ENCODE results near the gene CGB7. TPM values are rescaled to one million over a fixed set of nuclear protein-coding genes. Genes with fewer than 3 reads are reported as not detected.

The CGB7 gene
- not detected in 2 replicates for total RNA-seq (2014; rRNA removed; shearing (Covaris generic))

GRCh38 chr19:49057636-49058234 is at the start of gene CGB7:
TSS of gene CGB7 (minus strand) at chr19:49057749. CDS start at chr19:49055375, 2,374 bp downstream.

GRCh38 chr19:49085020-49085867 is 27.7 kb upstream of the CGB7 start, which contains the start of gene SNRNP70:
TSS of gene SNRNP70 (plus strand) at chr19:49085451. CDS start at chr19:49086415, 964 bp downstream.

GRCh38 chr19:49064768-49065611 is 7.4 kb upstream of the CGB7 start, which contains the start of gene NTF4:
TSS of gene NTF4 (minus strand) at chr19:49064818. CDS start at chr19:49061997, 2,821 bp downstream.

GRCh38 chr19:49049011-49049410 is 8.5 kb downstream of the CGB7 start, which contains the start of gene CGB8:
TSS of gene CGB8 (minus strand) at chr19:49049111. CDS start at chr19:49048739, 372 bp downstream.

GRCh38 chr19:49043548-49043947 is 14.0 kb downstream of the CGB7 start, which contains the start of gene CGB5:
TSS of gene CGB5 (plus strand) at chr19:49043848. CDS start at chr19:49044210, 362 bp downstream.

GRCh38 chr19:49036815-49037214 is 20.7 kb downstream of the CGB7 start, which contains the start of gene CGB1:
TSS of gene CGB1 (minus strand) at chr19:49036895. CDS start at chr19:49036711, 184 bp downstream.

GRCh38 chr19:49031642-49032301 is 25.8 kb downstream of the CGB7 start, which contains the start of gene CGB2:
TSS of gene CGB2 (plus strand) at chr19:49031890. CDS start at chr19:49032096, 206 bp downstream.

GRCh38 chr19:49024233-49024632 is 33.3 kb downstream of the CGB7 start, which contains the start of gene CGB3:
TSS of gene CGB3 (minus strand) at chr19:49024333. CDS start at chr19:49023971, 362 bp downstream.

GRCh38 chr19:49017041-49017665 is 40.4 kb downstream of the CGB7 start, which contains the start of gene LHB:
TSS of gene LHB (minus strand) at chr19:49017091. CDS start at chr19:49017081, 10 bp downstream.

Small RNAs within 50 kb of the gene (small RNA-seq; reads per million reads assigned to genes)
- gene MIR6798 (not detected), gene RN7SL708P (not detected)

Other genes with a start within 250 kb of the CGB7 start
- gene BCAT2, start 246.7 kb downstream of the CGB7 start, total RNA-seq (2014; rRNA removed; shearing (Covaris generic)) = 58.9 and 62.1 TPM in 2 replicates
- 0.45 TPM in 1 of 2 replicates, not detected in the other for gene HSD17B14, start 221.3 kb downstream of the CGB7 start, total RNA-seq (2014; rRNA removed; shearing (Covaris generic))
- 12.7 and 24.4 TPM in 2 replicates for gene PLEKHA4, start 189.1 kb downstream of the CGB7 start, total RNA-seq (2014; rRNA removed; shearing (Covaris generic))
- gene PPP1R15A, start 185.3 kb downstream of the CGB7 start, total RNA-seq (2014; rRNA removed; shearing (Covaris generic)) = 186 and 188 TPM in 2 replicates
- not detected in 2 replicates for gene TULP2, start 159.0 kb downstream of the CGB7 start, total RNA-seq (2014; rRNA removed; shearing (Covaris generic))
- gene NUCB1, start 157.4 kb downstream of the CGB7 start, total RNA-seq (2014; rRNA removed; shearing (Covaris generic)) = 193 and 199 TPM in 2 replicates
- not detected in 2 replicates for gene DHDH, start 124.0 kb downstream of the CGB7 start, total RNA-seq (2014; rRNA removed; shearing (Covaris generic))
- 72.4 and 87.3 TPM in 2 replicates for gene BAX, start 102.9 kb downstream of the CGB7 start, total RNA-seq (2014; rRNA removed; shearing (Covaris generic))
- 1,177 and 1,345 TPM in 2 replicates for gene FTL, start 92.4 kb downstream of the CGB7 start, total RNA-seq (2014; rRNA removed; shearing (Covaris generic))
- gene GYS1, start 64.4 kb downstream of the CGB7 start, total RNA-seq (2014; rRNA removed; shearing (Covaris generic)) = 34.0 and 35.2 TPM in 2 replicates
- 568 and 573 TPM in 2 replicates for gene RUVBL2, start 63.9 kb downstream of the CGB7 start, total RNA-seq (2014; rRNA removed; shearing (Covaris generic))
- gene LHB, start 40.7 kb downstream of the CGB7 start, total RNA-seq (2014; rRNA removed; shearing (Covaris generic)) = 1.3 TPM in 1 of 2 replicates, not detected in the other
- not detected in 2 replicates for gene CGB3, start 33.4 kb downstream of the CGB7 start, total RNA-seq (2014; rRNA removed; shearing (Covaris generic))
- gene CGB2, start 25.9 kb downstream of the CGB7 start, total RNA-seq (2014; rRNA removed; shearing (Covaris generic)) = not detected in 2 replicates
- gene CGB1, start 20.9 kb downstream of the CGB7 start, total RNA-seq (2014; rRNA removed; shearing (Covaris generic)) = not detected in 2 replicates
- gene CGB5, start 13.9 kb downstream of the CGB7 start, total RNA-seq (2014; rRNA removed; shearing (Covaris generic)) = not detected in 2 replicates
- not detected in 2 replicates for gene CGB8, start 8.6 kb downstream of the CGB7 start, total RNA-seq (2014; rRNA removed; shearing (Covaris generic))
- 0.40 TPM in 1 of 2 replicates, not detected in the other for gene NTF4, start 7.1 kb upstream of the CGB7 start, total RNA-seq (2014; rRNA removed; shearing (Covaris generic))
- not detected in 2 replicates for gene KCNA7, start 14.9 kb upstream of the CGB7 start, total RNA-seq (2014; rRNA removed; shearing (Covaris generic))
- 344 and 371 TPM in 2 replicates for gene SNRNP70, start 27.7 kb upstream of the CGB7 start, total RNA-seq (2014; rRNA removed; shearing (Covaris generic))
- 8.1 and 9.5 TPM in 2 replicates for gene LIN7B, start 56.6 kb upstream of the CGB7 start, total RNA-seq (2014; rRNA removed; shearing (Covaris generic))
- gene C19orf73, start 61.4 kb upstream of the CGB7 start, total RNA-seq (2014; rRNA removed; shearing (Covaris generic)) = 2.2 and 4.1 TPM in 2 replicates
- gene PPFIA3, start 61.8 kb upstream of the CGB7 start, total RNA-seq (2014; rRNA removed; shearing (Covaris generic)) = 17.6 and 25.5 TPM in 2 replicates
- gene HRC, start 97.6 kb upstream of the CGB7 start, total RNA-seq (2014; rRNA removed; shearing (Covaris generic)) = not detected in 2 replicates
- 14.0 and 14.4 TPM in 2 replicates for gene TRPM4, start 100.0 kb upstream of the CGB7 start, total RNA-seq (2014; rRNA removed; shearing (Covaris generic))